ENCODE results near the gene CLIC4. TPM values are rescaled to one million over a fixed set of nuclear protein-coding genes. Genes with fewer than 3 reads are reported as not detected.
A peak's percentile ranks its signal among the peaks of the same experiment; 100 is the strongest.

Gene CLIC4
- total and polyA plus RNA-seq, 2 experiments from 2014 or later = 92.5 to 308 TPM

GRCh38 chr1:24888061-24888970 lies 143.1 kb downstream of the CLIC4 start:
- DNase-seq (ENCODE audit: low spot score) = no peak
- TF ChIP-seq CREB1 (CRISPR knock-in tag; IDR thresholded peaks at IDR 0.05; ENCODE audit: low read depth) (no peak), ZNF462 (CRISPR knock-in tag; IDR thresholded peaks at IDR 0.05) (no peak), POLR2AphosphoS5 (IDR thresholded peaks at IDR 0.05; ENCODE audit: low read depth) (no peak), CTCF (conservative IDR thresholded peaks at IDR 0.05; ENCODE audit: low read depth in 2 of 2) (peak in 1 of 2 experiments; percentile 16; a peak in 1 of 4 replicates)
- Histone ChIP-seq H3K4me3 (no peak overlapping the region), H3K27ac (ENCODE audit: low read depth) (no peak overlapping the region), H4K20me1 (replicated peaks; ENCODE audit: insufficient read depth) (no peaks in the 10 kb centered on the region), H3K36me3 (ENCODE audit: insufficient read depth) (no peaks in the 10 kb centered on the region), H3K4me1 (ENCODE audit: insufficient read depth) (no peaks in the 10 kb centered on the region), H2AFZ (no peak overlapping the region), H3K4me2 (no peak overlapping the region), H3K9me2 (ENCODE audit: insufficient read depth) (no peaks in the 10 kb centered on the region), H3K27me3 (ENCODE audit: insufficient read depth) (no peaks in the 10 kb centered on the region), H3K79me2 (replicated peaks; ENCODE audit: insufficient read depth) (no peaks in the 10 kb centered on the region), H3F3A (replicated peaks; ENCODE audit: low read depth) (no peaks in the 10 kb centered on the region)
- H3K36me3 Mint-ChIP-seq (ENCODE audit: low read depth) = peaks cover 9% of the 10 kb centered on the region
- peaks cover 6% of the 10 kb centered on the region for H3K27me3 Mint-ChIP-seq (ENCODE audit: insufficient read depth, low read depth, poor library complexity)
- peaks cover 42% of the 10 kb centered on the region for H3K9me3 Mint-ChIP-seq
- no peak for ATAC-seq
- H3K27ac Mint-ChIP-seq = no peak overlapping the region
- H3K4me1 Mint-ChIP-seq = no peaks in the 10 kb centered on the region
- H3K4me3 Mint-ChIP-seq = no peak overlapping the region

Measured in GM23338 (cell line).